ENCODE data around the gene OLA1.

GRCh38 chr2:174142290-174142689 lies 106.0 kb downstream of the OLA1 start:
- no peak for TF ChIP-seq IRF1 (CRISPR knock-in tag; IDR thresholded peaks at IDR 0.05)
- no peak for TF ChIP-seq E2F4 (CRISPR knock-in tag; IDR thresholded peaks at IDR 0.05; ENCODE audit: borderline replicate concordance, low read depth)
- no peak for TF ChIP-seq CTCF (IDR thresholded peaks at IDR 0.05)
- TF ChIP-seq SMAD4 (CRISPR knock-in tag; IDR thresholded peaks at IDR 0.05) = no peak
- TF ChIP-seq JUN (CRISPR knock-in tag; IDR thresholded peaks at IDR 0.05) = no peak
- no peak for TF ChIP-seq IRF2 (CRISPR knock-in tag; IDR thresholded peaks at IDR 0.05; ENCODE audit: borderline replicate concordance, low read depth)
- no peak for TF ChIP-seq NFYB (CRISPR knock-in tag; conservative IDR thresholded peaks at IDR 0.05; ENCODE audit: low read depth)
- TF ChIP-seq PREB (CRISPR knock-in tag; IDR thresholded peaks at IDR 0.05; ENCODE audit: borderline replicate concordance) = no peak
- no peak for TF ChIP-seq ATF2 (CRISPR knock-in tag; IDR thresholded peaks at IDR 0.05; ENCODE audit: borderline replicate concordance, low read depth)

All from WTC11 (cell line).